GM18511 (cell line): ENCODE measurements around the gene GZMB.
A peak's percentile ranks its signal among the peaks of the same experiment; 100 is the strongest.
"Not testable (repeated sequence)": the region's sequence is repeated elsewhere in the genome, so short reads cannot be mapped to it uniquely, and the experiment has no call there.

Experiments used
- ATAC-seq: cut with Tn5 transposase; IDR thresholded peaks from one replicate; pipeline ENCODE4 v1.9.1; 2021; ENCODE audit warnings: mild to moderate bottlenecking, moderate library complexity; ENCODE audit not compliant: unreplicated experiment

Gene GZMB

GRCh38 chr14:24631749-24632335 lies 2.1 kb downstream of the GZMB start:
- no peak for ATAC-seq

DNA sequence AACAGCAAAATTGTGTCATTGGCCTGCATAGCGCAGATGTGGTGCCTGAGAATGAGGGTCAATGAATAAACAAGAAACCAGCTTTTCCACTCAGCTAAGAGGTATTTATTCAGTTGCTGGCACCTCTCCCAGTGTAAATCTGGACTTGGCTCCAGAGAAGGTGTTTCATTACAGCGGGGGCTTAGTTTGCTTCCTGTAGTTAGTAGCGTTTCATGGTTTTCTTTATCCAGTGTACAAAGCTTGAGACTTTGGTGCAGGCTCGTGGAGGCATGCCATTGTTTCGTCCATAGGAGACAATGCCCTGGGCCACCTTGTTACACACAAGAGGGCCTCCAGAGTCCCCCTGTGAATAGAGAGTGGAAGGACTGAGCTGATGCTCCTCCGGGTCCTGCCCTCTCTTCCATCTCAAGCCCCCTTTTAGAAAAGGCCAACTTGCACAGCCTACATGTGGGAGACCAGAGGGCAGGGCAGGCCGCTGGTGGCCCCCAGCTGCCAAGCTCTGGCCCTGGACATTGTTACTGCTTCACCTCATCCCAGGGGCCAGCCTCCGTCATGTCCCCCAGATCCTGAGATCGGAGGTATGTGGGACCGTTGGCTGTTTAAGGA lies 3.0 kb downstream of the GZMB start:
- no peak for ATAC-seq

DNA sequence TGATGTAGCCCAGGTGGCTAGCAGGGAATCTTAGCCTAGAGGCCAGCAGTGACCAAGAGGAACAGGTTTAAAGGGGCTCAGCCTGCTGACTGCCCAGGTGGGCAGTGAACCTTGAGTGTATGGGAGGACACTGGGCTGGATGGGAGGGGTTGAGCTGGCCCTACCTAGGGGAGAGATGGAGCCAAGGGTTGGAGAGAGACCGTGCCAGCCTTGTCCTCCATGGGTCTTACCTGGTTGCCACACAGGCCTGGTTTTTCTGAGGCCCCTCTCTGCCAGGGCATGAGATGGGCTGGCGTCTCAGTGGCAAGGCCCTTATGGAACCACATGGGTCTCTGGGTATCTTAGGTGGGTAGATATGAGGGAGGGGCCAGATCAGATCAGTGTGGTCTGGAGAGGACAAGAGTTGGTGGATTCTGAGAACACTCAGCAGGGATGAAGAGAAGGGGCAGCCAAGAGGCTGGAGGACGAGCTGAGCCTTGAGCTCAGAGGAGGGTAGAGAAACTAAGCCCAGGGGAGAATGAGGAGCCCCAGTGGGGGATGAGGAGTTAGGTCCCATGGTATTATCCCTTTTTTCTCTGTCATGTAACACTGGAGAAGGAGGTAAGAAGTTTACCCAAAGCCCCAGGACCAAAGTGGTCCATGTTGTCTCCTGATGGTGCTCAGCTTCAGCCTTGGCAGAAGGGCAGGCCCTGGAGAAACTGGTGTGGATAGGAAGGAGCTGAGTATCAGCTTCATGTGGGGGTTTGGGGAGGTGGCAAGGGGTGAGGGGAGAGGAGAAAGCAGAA lies 3.7 kb downstream of the GZMB start:
- no peak for ATAC-seq

- no peak for ATAC-seq
Measured at GRCh38 chr14:24629521-24629920, 4.5 kb downstream of the GZMB start.

DNA sequence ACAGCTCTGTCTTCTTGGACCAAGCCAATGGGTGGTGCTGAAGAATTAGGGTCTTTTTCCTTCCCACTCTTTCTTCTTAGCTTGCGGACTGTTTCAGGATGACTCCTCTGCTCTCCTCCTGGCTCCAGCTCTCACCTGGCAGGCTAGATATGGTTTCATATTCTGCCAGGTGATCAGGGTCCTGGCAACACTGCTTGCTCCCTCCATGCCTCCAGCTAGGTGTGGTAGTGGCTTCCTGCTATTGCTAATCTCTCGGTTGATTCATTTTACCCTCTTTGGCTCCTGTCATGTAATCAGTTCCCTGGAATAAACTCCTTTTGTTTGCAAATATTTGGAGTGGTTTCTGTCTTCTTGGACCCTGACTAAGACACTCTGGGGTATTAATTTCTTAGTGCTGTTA lies 20.2 kb downstream of the GZMB start:
- ATAC-seq: no peak

DNA sequence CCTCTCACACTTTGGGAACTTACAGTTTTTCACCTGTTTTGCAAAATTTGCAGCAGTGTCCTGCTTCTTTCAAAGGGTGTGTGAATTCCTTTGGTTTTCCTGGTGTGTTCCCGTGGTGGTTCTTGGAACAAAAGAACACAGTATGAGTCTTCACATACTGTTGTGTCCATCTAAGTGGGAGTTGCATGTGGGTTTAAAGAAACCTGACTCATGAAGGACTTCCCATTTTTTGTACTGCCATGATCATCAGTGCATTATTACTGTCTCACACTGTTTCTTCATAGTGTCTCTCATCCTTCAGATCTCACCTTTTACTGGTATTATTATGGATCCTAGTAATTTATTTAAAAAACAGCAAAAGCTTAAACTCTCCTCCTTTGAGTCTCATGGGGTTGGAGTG lies 20.7 kb downstream of the GZMB start:
- no peak for ATAC-seq

GRCh38 chr14:24612196-24612595 lies 21.8 kb downstream of the GZMB start:
- ATAC-seq: no peak

- ATAC-seq: peak; percentile 50
Measured at GRCh38 chr14:24609655-24610344, 24.2 kb downstream of the GZMB start, which contains the start of gene GZMH. Gene GZMH, minus strand, starts transcription at chr14:24609685. Its CDS starts 72 bp downstream, at chr14:24609613.

GRCh38 chr14:24607635-24608514 lies 26.1 kb downstream of the GZMB start:
- no peak for ATAC-seq

DNA sequence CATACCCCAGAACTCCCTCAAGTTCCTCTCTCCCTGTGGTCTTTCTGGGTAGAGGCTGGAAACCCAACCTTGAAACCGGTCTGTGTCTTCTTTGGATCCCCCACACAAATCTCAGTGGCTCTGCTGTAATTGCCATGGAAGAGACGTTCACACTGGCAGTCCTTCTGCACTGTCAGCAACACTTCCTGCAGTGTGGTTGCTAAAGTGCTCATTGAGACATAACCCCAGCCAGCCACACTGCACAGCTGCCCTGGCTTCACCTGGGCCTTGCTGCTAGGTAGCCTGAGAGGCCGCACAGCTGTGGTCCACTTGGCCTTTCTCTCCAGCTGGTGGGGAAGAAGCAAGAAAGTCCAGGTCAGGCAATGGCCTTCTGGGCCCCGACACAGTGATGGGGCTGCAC lies 26.9 kb downstream of the GZMB start:
- ATAC-seq: no peak

GRCh38 chr14:24606297-24606696 lies 27.7 kb downstream of the GZMB start:
- no peak for ATAC-seq

DNA sequence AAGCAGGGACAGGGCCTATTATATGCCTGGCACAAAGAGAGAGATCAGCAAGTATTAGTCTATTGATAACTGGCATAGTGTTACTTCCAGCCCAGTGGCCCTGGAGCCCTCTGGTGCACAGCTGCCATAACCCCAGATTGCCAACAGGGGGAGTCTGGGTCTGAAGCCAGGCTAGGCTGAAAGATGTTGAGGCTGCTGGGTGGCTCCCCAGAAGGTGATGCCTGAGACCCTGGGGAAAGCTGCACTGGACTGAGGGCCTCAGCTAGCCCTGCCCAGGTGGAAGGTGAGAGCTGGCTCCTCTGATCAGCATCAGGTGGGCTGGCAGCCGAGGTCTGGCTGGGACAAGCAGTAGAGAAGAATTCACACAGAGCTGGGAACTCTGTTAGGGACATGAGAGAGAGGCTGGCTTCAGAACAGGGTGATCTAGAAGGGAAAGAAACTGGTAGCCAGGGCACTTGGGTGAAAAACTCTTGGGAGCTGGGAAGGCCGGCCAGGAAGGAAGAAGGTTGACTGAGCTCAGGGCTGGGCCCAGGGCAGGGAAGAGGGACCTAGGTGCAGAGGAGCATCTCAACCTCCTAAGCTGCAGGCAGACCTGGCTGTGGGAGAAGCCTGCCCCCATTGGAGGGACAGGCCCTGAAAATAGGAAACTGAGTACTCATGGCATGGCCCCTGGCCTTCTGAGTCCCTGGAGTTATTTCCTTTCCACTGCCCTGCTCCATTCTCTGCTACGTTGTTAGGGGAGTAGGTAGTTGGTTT lies 28.4 kb downstream of the GZMB start:
- ATAC-seq: peak; percentile 86

DNA sequence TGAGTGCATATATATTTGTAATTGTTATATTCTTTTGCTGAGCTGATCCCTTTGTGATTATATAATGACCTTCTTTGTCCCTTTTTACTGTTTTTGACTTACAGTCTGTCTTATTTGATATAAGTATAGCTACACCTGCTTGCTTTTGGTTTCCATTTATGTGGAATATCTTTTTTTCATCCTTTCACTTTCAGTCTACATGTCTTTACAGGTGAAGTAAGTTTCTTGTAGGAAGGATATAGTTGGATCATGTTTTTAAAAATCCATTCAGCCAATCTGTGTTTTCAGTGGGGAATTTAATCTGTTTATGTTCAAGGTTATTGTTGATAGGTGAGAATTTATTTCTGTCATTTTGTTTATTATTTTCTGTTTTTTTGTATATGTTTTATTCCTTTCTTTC lies 36.6 kb downstream of the GZMB start:
- no peak for ATAC-seq

GRCh38 chr14:24595073-24595808 lies 38.7 kb downstream of the GZMB start:
- no peak for ATAC-seq

- not testable (repeated sequence) for ATAC-seq
Measured at GRCh38 chr14:24591004-24591403, 43.0 kb downstream of the GZMB start.

- ATAC-seq: not testable (repeated sequence)
Measured at GRCh38 chr14:24584402-24584801, 49.6 kb downstream of the GZMB start.
